WERI-Rb-1 (cell line): ENCODE results near the gene TSR3.

Experiments
- DNase-seq: peaks from one replicate; pipeline ENCODE4 v3.0.0-alpha.2; 2020
- H3K27ac ChIP-seq: fragments of 250-450 bp; sonication (Bioruptor Pico); 2 replicates; pipeline ENCODE4 v1.5.1; 2020; ENCODE audit warnings: mild to moderate bottlenecking, moderate library complexity
- H3K27me3 ChIP-seq: fragments of 250-450 bp; sonication (Bioruptor Pico); 2 replicates; pipeline ENCODE4 v1.5.1; 2021; ENCODE audit warnings: mild to moderate bottlenecking, low read depth, moderate library complexity; ENCODE audit not compliant: insufficient read depth, severe bottlenecking
- H3K36me3 ChIP-seq: fragments of 250-450 bp; sonication (Bioruptor Pico); 2 replicates; pipeline ENCODE4 v1.5.1; 2020; ENCODE audit warnings: mild to moderate bottlenecking, moderate library complexity
- H3K4me3 ChIP-seq: 2 replicates; pipeline ENCODE4 v1.5.1; 2011; ENCODE audit warnings: low read depth, mild to moderate bottlenecking, control low read depth, low read length
- H3K9me3 ChIP-seq: fragments of 250-450 bp; sonication (Bioruptor Pico); 2 replicates; pipeline ENCODE4 v1.5.1; 2021; ENCODE audit warnings: mild to moderate bottlenecking, moderate library complexity; ENCODE audit not compliant: severe bottlenecking
- CTCF ChIP-seq: IDR thresholded peaks from 2 replicates; pipeline ENCODE4 v1.5.1; 2011; ENCODE audit warnings: low read depth, mild to moderate bottlenecking, control low read depth, inconsistent platforms, low read length

The TSR3 gene

DNA sequence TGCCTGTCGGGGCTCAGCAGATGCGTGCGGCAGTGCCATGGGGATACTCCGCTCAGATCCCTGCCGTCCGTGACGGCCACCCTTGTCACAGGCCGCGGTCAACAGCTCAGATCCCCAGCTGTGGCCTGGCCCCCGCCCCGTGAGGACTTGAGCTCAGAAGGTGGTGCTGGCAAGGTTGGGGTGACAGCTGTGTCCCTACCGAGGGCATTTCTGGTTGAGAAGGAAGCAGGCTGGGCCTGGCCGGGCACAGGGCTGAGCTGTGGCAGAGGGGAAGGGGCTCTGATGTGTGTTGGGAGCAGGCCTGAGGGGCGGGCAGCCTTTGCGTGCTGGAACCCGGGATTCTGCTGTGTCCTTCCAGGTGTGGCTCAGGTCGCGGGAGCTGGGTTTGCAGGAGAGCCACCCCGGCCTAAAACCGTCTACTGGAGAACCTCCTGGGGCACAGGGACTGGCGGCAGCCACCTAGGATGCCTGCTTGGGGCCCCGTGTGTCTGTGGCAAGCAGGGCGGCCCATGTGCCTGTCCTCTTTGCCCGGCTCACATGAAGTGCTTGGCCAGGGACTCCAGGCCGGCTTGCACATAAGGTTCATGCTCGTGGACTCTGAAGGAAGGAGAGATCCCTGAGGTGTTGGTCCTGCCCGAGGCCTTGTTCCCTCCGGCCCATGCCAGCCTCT lies 37.1 kb downstream of the TSR3 start:
- Histone ChIP-seq H3K9me3 (no peaks in the 10 kb centered on the region), H3K4me3 (no peak overlapping the region), H3K27me3 (no peaks in the 10 kb centered on the region), H3K27ac (no peak overlapping the region), H3K36me3 (peaks cover 92% of the 10 kb centered on the region)
- DNase-seq: no peak
- no peak for TF ChIP-seq CTCF

DNA sequence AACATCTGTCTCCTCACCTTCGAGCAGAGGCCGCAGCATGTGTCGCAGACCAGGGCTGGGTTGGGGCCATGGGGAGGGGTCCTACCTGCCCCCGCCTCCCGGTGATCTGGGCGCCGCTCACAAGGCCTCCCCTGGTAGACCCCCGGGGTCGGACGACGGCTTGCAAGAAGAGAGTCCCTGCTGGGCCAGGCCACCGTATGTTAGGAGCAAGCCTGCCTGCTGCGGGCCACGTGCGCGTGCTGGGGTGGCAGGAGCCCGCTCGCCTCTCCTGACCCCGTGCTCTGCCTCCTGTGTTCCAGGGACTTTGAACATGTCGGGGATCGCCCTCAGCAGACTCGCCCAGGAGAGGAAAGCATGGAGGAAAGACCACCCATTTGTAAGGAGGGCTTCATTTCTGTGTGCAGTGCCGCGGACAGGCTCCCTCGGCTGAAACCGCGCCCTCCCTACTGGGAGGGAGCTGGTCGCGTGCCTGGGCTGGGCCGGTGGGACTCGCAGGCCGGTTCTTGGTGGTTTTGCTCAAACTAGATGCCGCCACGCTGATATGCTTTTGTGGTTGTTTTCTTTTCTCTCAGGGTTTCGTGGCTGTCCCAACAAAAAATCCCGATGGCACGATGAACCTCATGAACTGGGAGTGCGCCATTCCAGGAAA lies 37.8 kb downstream of the TSR3 start:
- Histone ChIP-seq H3K27ac (no peak overlapping the region), H3K4me3 (no peak overlapping the region), H3K27me3 (no peaks in the 10 kb centered on the region), H3K36me3 (peaks cover 85% of the 10 kb centered on the region), H3K9me3 (no peaks in the 10 kb centered on the region)
- TF ChIP-seq CTCF: no peak
- no peak for DNase-seq

- no peaks in the 10 kb centered on the region for H3K9me3 ChIP-seq
- no peak overlapping the region for H3K27ac ChIP-seq
- TF ChIP-seq CTCF: no peak
- DNase-seq: no peak
- H3K27me3 ChIP-seq: no peaks in the 10 kb centered on the region
- H3K4me3 ChIP-seq: no peak overlapping the region
- H3K36me3 ChIP-seq: peaks cover 76% of the 10 kb centered on the region
Observed at GRCh38 chr16:1312903-1313302, 38.8 kb downstream of the TSR3 start.

- Histone ChIP-seq H3K36me3 (peaks cover 71% of the 10 kb centered on the region), H3K4me3 (no peak overlapping the region), H3K27me3 (no peaks in the 10 kb centered on the region), H3K9me3 (no peaks in the 10 kb centered on the region), H3K27ac (no peak overlapping the region)
- TF ChIP-seq CTCF: no peak
- no peak for DNase-seq
Observed at GRCh38 chr16:1312467-1312816, 39.2 kb downstream of the TSR3 start.

DNA sequence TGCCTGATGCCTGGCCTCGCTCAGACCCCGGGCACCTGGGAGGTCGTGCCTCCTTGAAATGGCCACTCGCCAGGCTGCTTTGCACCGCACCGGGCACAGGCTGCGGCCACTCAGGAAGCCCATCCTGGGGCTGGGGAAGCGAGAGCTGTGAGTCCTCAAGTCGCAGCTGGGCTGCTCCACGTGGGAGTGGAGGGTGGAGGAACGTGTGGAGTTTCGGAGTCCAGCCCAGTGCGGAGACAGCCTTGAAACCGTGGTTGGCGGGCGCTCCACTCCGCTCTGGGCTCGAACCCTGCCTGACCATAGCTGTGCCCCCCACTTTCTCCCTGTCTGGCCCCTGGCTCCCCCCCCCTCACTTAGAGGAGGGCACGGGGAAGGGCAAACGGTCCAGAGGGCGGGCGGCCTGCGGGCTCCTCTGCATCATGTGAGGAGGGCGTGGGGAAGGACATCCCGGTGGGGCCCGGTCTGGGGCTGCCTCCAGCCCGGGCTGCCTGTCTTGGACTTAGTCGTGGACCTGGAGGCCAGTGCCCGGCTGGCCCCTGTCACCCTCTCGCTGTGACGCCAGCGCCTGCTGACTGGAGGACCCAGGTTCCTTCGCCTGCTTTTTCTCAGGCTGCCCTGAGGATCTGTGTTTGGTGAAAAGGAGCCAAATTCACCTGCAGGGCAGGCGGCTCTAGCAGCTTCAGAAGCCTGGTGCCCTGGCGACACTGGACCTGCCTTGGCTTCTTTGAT lies 39.8 kb downstream of the TSR3 start:
- Histone ChIP-seq H3K36me3 (peaks cover 66% of the 10 kb centered on the region), H3K27me3 (no peaks in the 10 kb centered on the region), H3K4me3 (no peak overlapping the region), H3K9me3 (no peaks in the 10 kb centered on the region), H3K27ac (no peak overlapping the region)
- no peak for DNase-seq
- no peak for TF ChIP-seq CTCF
